CD4-positive, alpha-beta T cell treated with Interleukin-17A for 4 hours (primary cell): ENCODE results near the gene GCAT.

ENCODE experiments used
- DNase-seq: peaks from one replicate; pipeline ENCODE4 v3.0.0-alpha.2; 2020; ENCODE audit warnings: mixed read lengths

GCAT gene

DNA sequence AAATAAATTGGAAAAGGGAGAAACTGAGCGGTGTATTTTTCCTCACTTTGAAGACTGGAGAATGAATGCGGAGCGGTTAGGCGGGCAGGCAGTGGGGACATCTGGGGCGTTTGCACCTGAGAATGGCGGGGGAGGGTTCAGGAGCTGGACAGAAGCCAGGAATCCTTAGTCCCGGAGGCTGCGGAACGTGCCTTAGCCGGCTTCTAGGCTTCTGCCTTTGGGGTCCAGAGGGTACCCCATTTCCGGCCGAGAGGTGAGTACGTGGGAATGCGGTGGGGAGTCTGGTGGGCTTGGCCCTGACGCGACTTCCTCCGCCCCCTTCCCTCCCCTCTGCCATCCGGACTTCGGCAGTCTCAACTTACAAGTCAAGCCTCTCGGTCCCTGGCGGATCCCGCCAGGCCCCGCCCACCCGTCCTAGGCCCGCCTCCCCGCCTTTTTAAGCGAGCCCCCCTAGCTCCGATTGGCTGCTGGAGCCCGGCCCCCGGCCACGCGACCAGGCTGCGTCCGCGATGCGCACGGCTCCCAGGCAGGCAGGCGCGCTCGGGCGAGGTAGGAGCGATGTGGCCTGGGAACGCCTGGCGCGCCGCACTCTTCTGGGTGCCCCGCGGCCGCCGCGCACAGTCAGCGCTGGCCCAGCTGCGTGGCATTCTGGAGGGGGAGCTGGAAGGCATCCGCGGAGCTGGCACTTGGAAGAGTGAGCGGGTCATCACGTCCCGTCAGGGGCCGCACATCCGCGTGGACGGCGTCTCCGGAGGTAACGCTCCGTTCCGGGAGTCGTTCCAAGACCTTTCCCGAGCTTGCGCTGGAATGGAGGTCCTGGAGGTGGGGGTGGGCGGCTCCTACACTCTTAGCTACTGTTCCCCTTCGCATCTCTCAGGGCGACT lies at the start of gene GCAT:
Gene GCAT, plus strand, starts transcription at position 525 of the 884 bp plus-strand sequence. Its CDS starts 34 bp downstream, at position 559.
- DNase-seq = peak; percentile 96

DNA sequence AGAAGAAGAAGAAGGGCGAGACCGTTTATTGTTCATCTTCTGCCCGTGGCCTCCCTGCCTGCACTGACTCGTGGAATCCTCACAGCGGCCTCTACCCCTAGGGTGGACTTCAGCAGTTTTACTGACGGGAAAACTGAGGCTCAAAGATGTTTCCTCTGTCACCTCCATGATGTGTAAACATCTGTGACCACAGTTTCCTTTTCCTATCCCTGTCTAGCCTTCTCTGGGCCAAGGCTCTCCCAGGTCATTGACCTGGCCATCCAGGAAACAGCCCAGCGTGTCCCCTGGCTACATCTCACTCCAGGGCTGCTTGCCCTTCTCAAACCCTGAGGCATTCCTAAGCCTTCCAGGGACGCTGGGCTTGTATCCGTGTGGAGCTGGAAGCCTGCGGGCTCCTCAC lies 49.0 kb upstream of the GCAT start:
- no peak for DNase-seq

DNA sequence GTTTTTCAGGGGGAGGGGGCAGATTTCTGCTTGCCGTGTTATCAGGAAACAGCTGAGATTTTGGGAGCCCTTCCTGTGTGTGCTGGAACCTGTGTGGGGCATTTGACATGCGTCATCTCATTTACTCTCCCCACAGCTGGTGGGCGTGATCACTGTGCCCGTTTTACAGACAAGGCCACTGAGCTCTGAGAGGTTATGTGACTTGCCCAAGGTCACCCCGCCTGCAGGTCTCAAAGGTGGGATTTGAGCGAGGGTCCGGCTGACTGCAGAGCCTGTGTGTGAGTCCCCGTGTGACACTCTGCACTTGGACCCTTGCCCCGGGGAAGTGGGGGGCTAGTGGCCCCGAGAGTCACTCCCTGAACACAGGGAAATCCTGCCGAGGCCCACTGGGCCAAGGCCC lies 48.5 kb upstream of the GCAT start:
- no peak for DNase-seq

DNA sequence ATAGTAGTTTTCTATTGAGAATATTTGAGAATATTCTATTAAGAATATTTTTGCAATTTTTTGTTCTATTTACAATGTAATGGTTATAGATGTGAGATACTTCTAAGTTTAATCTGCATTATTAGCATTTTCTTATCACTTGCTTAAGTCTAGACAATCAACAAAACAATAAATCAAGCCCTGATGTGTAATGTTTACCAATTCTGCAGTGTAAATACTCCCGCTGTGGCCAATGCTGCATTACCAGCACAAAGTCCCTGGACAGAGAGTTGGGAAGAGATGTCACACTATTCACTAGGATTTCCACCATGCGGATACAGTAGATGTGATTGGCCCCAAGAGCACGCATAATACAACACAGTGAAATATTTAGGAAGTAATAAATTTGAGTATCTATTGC lies 47.6 kb upstream of the GCAT start:
- no peak for DNase-seq

DNA sequence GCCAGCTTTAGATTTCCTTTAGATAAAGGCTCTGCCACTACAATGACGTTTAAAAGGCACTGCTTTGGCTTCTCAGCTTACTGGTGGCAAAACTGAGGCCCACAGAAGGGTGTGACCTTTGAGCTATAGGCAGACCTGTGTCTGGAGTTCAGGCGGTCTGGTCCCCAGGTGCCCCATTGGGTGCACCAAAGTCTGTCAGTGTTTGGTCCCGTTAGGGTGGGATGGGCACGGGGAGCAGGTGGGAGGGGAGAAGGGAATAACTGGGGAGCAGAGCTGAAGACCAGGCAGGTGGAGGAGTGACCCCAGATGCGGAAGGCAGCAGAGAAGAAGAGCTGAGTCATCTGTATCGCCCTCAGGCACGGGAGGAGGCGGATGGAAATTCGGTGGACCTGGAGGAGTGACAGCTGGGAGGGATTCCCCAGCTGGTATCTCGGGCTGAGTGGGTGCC lies 45.3 kb upstream of the GCAT start:
- DNase-seq = no peak

DNA sequence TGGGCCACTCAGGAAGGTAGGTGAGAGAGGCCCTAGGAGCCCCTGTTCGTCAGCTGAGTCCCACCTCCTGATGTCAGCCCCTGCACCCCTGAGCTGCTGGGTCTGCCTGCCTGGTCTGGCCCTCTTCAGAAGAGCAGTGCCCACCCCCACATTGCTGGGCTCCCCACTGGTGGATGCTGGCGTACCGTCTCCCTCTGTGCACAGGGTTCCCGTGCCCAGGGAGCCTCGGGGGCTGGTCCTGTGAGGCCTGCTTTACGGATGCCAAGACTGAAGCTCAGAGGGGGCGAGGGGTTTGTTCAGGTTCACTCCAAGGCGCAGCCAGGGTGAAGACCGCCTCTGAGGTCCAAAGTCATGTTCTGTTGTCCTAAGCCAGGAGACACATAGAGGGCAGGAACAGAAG lies 44.7 kb upstream of the GCAT start:
- no peak for DNase-seq

DNA sequence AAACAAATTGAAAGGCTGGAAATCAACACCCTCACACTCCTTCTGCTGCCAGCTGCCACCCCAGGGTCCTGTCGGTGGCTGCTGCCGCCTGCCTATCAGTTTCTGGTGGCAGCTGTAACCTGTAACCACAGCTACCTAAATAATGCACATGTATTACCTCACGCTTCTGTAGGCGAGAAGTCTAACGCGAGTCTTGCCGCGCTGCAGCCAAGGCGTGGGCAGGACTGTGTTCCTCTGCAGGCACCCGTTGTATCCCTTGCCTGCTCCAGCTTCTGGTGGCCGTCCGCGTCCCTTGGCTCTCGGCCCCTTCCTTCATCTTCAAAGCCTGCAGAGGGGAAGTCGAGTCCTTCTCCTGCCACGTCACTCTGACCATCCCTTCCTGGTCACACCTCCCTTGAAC lies 44.1 kb upstream of the GCAT start:
- DNase-seq = no peak

DNA sequence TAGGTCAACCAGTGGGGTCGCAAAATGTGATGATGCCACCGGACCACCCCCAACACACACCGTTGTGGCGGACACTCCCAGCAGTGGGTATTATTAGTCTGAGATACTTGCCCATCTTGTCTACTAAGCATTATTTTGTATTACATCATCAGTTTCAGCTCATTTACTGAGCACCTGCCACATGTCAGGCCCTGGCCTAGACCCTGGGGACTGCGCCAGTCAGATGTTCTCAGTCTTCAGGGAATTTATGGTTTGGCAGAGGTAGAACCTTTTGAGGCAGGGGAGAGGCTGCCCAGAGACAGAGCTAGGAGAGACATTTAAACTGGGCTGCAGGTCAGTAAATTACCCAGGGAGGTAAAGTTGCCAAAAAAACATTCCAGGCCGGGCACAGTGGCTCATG lies 43.1 kb upstream of the GCAT start:
- DNase-seq = no peak

DNA sequence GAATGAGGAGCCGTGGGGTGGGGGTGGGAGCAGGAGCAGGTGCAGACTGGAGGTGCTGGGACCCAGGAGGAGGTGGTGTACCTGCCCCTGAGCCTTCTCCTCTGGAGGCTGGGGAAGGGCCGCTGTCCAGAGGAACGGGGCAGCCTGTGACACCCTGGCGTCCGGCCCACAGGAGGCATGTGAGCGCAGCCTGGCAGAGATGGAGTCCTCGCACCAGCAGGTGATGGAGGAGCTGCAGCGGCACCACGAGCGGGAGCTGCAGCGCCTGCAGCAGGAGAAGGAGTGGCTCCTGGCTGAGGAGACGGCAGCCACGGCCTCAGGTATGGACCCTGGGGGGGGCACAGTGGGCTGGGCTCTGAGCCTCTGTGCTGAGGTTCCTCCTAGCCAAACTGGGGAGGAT lies 42.2 kb upstream of the GCAT start:
- DNase-seq = no peak

DNA sequence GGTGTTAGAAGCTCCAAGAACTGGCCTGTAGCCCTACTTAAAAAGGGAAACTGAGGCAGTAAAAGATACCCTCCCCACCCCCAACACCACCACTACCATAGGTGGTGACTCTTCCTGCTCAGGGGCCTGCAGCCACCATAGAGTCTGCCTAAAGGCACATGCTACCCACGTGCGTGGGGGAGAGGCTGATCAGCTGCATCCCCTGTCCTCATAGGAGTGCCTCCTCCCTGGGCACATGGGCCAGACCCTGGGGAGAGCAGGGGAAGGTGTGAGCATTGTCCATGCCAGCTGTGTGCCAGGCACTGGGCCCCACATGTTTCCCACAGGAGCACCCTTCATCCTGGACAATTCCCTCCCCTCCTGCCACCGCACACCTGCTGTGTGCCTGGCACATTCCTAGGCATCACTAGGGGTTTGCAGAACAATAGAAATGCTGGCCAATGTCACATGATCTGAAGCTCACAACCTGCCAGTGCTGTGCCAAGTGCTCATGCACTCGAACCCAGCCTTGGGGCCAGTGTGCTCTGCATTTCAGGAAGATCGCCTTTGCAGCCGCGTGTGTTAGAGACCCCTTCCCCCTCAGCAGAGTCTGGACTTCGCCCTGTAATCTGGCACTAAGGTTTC lies 41.7 kb upstream of the GCAT start:
- DNase-seq = no peak

DNA sequence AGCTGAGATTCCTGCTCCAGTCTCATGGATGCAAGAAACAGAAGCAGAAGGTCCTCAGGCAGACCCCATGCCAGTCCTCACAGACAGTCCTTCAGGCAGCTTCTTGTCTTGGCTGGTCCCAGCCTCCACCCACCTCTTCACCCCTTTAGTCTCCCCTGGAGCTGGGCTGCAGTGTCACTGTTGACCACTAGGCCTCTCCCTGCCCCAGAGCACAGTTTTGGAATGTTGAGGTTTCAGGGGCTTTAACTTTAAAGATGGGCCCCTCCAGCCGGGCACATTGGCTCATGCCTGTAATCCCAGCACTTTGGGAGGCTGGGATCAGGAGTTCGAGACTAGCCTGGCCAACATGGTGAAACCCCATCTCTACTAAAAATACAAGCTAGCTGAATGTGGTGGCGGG lies 39.5 kb upstream of the GCAT start:
- no peak for DNase-seq

DNA sequence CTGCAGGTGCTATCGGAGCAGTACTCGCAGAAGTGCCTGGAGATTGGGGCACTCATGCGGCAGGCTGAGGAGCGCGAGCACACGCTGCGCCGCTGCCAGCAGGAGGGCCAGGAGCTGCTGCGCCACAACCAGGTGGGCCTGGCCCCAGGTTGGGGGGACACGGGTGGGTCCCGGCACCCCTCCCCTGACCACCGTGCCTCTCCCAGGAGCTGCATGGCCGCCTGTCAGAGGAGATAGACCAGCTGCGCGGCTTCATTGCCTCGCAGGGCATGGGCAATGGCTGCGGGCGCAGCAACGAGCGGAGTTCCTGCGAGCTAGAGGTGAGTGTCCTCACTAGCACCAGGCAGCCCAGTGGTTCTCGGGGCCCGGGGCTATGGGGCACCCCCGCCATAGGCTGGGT lies 38.7 kb upstream of the GCAT start:
- DNase-seq = no peak

DNA sequence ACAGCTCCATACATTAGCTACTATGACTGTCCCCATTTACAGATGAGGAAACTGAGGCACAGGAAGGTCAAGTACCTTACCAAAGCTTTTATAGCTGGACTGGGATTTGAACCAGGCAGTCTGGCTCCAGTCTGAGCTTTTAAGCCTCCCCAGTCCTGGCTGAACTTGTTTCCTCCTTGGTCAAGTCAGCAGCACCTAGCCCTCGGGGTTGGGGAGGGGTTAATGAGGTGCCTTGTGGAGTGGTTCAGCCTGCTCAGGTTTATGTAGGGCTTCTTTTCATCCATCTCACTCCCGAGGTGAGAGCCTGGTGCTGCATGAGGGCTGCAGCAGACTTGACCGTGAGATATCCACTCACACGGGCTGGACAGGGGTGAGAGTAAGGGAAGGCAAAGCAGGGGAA lies 36.7 kb upstream of the GCAT start:
- no peak for DNase-seq

DNA sequence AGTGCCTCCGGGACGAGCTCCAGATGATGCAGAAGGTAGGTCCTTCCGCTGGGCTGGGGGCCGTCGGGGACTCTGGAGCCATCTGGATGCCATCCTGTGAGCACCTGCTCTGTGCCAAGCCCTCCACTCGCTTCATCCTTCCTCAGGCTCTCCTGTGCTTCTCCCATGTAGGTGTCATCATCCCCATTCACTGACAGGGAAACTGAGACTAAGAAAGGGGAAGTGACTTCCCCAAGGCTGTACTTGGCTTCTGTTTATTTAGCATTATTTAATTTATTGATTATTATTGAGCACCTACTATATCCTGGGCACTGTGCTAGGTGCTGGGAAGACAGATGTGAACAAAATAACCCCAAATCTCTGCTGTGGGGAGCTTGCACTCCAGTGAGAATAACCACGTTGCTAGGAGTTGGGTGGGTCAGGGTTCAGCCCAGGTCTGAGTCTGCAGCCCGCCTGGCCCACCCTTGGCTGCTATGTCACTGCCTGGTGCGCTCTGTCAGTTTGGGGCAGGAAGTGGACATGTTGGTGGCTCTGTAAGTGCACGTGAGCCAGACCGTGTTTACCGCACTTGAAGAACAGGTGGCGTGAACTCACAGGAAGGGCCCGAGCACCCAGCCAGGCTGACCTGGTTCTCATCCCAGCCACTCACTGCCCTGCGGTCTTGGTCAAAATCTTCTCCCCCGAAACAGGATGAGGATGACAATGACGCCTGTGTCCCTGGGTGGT lies 35.9 kb upstream of the GCAT start:
- no peak for DNase-seq

DNA sequence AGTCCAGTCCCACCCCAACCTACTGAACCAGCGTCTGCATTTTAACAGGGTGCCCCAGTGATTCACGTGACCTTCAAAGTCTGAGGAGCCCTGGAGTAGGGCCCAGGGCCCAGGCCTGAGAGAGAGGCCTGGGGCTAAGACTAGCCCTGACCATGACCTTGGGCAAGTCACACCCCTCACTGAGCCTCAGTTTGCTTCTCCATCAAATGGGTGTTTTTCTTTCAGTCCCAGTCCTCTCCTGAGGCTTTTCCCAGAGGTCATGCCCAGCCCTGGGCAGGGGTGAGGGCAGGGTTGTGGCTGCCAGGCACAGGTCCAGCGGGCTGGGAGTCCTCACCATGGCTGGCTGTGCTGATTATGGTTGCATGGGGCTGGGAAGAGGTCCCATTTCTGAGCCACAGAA lies 33.0 kb upstream of the GCAT start:
- DNase-seq = no peak

DNA sequence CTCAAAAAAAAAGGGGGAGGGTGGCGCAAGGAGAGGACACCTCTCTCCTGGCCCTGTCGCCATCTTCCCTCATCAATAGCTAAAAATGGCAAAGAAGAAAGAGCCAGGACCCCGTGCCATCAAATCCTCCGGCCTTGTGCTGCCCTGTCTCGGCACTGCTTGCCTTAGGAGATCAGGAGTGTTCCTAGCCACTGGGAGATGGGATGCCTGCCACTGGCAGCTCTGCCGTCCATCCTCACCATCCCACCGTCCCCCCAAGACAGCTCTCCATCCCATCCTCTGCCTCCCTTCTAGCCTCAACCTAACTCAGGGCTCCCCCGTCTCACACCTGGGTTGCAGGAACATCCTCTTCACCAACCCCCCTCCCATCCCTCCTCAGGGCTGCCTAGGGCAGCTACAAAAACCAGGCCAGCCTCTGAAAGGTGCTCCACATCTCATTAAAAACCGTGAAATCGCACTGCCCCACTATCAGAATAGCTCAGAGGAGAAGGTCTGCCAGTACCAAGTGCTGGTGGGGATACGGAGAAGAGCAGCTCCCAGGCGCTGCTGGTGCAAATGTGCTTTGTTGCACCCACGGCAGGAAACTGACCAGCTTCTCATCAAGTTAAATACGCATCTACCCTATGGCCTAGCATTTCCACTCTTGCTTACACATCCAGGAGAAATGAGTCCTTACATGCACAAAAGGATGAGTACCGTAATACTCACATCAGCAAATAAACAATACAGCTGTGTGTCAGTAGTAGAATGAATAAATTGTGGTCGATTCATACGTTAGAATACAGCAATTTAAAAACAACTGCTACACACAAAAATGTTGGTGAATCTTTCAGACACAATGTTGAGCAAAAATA lies 31.7 kb upstream of the GCAT start:
- DNase-seq = no peak

DNA sequence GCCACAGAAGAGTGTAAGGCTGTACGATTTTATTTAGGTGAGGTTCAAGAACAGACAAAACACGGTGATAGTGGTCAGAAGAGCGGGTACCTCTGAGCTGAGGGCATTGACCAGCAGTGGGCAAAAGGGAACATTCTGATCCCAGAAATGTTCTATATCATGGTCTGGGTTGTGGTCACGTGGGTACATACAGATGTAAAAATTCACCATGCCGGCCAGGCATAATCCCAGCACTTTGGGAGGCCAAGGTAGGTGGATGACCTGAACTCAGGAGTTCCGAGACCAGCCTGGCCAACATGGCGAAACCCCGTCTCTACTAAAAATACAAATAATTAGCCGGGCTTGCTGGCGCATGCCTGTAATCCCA lies 31.1 kb upstream of the GCAT start:
- DNase-seq = no peak

DNA sequence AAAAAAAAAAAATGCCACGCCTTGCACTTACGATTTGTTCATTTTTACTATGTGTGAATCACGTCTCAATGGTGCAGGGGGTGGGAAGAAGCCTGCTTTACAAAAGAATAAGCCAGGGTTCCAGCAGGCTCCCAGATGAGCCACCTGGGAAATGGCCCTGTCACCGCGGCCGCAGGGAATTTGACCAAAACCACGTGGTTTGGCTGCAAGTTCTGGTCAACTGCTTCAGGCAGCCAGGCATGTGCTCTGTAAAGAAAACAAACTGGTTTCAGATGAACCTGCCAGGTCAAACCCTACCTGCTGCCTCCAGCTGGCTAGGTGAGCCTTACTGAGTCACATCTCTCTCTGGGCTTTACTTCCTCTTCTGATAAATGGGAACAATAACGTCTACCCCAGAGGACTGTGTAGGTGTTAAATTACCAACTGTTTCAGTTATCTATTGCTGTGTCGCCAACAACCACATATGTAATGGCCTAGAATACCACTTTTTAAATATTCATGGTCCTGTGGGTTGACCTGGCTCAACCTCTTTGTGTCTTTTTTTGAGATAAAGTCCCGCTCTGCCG lies 30.5 kb upstream of the GCAT start:
- no peak for DNase-seq

DNA sequence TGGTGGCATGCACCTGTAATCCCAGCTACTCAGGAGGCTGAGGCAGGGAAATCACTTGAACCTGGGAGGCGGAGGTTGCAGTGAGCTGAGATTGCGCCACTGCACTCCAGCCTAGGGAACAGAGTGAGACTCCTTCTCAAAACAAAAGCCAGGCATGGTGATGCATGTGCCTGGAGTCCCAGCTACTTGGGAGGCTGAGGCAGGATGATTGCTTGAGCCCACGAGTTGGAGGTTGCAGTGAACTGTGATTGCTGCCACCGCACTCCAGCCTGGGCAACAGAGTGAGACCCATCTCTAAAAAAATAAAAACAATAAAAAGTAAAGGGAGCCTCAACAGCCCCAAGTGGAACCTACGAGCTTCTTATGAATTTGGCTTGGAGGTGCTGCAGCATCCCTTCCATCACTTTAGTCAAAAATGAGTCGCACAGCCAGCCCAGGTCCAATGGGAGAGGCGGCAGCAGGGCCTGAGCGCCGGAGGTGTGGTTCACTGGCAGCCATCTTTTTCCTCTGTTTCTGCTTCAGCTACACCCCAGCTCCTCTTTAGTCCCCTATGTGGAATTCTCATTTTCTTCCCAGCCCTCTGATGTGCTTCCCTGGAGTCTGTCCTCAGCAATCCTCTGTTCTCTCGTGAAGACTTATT lies 29.2 kb upstream of the GCAT start:
- DNase-seq = no peak

DNA sequence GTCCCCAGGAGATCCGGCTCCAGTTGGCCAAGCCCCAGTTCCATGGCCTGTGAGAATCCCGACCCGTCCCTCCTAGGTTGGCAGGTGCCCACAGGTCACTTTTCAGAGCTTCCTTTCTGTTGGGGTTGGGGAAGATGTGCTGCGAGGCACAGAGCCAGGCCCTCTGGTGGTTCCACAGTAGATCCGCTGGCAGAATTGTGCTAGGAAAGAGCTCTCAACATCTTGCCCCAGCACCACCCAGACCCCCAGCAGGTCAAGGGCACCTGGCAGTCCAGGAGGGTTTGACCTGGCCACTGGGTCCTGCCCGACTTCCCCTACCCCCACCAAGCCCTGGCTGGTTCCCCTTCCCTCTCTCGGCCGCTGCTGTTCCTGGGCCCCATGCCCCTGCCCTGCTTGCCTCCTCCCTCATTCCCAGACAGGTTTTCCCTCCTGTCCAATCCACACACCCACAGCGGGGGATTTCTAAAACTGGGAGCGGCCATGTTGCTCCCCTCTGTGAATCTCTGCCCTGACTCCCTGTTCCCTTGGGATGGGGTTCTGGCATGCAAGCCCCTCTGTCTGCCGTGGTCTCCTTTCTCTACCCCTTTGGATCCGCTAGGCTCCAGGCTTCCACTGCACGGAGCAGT lies 26.2 kb upstream of the GCAT start:
- no peak for DNase-seq

DNA sequence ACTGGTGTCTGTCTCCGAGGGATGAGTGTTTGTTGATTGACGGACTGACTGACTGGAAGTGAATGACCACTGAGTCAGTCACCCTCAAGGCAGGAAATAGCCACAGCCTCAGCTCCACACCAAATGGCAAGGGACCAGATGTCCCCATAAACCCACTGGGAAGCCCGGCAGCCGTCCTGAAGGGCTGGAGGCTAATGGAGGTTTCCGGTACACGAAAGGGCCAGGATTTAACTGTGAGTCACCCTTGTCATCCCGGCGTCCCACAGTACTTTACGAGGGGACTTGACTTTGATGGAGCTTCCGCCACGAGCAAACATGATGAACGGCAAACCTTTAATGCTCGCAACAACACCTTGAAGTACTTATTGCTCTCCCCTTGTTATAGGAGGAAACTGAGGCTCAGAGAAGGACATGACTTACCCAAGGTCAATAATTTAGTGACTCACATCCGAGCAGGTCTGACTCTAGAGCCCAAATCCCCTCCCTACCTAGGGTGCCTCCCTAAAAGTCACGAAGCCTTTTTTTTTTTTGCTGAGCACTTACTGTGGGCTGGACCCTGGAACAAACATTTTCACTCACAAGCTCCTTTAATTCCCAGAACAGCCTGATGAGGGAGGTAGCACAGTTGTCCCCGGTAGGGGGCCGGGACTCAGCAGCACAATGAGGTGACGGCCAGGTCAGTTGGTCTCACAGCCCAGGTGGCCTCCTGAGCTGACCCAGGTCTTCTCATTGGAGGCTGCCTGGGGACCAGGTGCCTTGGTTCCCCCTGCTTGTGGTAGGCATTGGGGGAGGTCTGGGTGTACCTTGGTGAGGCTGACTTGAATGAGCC lies 25.2 kb upstream of the GCAT start:
- no peak for DNase-seq
